Cortex of kidney (tissue), 1 donor: Measurements from ENCODE around the gene CENPM.

Experiments
- DNase-seq: peaks from one replicate; lab custom pipeline; 2025; lab: John Stamatoyannopoulos, UW

Gene CENPM

DNA sequence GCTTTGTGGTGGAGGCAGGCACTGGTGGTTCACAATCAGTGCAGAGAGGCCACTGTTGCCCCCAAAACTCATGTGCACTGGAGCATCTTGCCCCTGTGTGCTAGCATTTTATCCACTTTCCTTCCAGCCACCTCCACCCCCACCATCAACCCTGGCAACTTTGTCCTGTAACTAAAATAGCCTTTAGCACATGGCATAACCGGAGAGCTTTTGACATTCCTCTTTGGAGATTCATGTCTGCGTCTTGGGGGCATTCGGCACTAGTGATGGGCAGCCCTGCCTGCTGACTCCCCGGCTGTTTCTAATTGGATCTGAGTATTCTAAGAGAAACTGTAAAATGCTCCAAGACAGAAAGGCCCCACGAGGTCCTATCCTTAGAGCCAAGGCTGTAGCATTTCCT lies 47.8 kb downstream of the CENPM start:
- no peak for DNase-seq

DNA sequence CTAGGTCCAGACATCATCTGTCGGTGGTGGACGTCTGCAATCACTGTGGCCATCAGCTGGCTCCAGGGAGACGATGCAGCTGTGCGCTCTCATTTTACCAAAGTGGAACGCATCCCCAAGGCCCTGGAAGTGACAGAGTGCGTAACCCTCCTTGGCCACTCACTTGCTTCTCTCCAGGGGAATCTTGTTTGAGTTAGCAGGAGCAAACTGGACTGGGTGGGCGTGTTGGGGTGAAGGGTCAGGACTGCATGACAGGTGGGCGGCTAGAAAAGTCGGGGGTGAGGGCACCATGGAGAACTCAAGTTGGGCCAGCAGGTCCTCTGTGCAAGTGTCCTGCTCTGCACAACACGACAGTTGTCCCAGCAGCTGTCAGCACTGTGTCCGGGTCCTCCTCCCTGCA lies 48.3 kb downstream of the CENPM start:
- DNase-seq: no peak

DNA sequence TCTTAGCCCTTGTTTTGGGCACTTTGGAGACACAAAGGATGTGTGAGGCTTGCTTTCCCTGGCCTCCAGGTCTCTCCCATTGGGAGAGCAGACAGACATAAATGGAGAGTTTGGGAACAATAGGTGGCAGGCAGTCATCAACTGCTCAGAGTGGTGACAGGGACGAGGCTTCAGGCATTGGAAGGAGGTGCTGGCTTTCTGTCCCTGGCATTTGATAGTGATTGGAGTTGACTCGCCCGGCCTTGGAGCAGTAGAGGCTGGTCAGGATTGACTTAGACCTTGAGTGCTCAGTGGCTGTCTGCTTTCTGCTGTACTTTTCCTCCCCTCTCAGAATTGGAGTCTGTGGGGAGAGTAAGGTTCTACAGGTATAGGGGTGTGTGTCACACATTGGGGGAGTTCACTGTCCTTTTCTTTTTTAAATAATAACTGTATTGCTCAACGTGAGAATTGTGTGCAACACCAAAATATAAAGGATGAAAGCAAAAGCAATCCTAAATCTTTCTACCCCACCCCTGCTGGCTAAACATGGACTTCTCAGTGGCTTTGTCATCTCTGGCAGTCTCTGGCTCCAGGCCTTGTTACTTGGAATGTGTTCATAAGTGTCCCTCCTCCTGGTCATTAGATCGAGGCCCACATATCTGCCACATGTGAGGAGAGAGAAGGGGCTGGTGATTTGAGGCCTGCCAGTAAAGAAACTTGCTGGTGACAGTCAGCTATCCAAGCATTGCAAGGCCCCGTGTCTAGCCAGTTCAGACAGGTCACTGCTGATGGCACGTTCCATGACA lies 53.2 kb downstream of the CENPM start:
- no peak for DNase-seq

DNA sequence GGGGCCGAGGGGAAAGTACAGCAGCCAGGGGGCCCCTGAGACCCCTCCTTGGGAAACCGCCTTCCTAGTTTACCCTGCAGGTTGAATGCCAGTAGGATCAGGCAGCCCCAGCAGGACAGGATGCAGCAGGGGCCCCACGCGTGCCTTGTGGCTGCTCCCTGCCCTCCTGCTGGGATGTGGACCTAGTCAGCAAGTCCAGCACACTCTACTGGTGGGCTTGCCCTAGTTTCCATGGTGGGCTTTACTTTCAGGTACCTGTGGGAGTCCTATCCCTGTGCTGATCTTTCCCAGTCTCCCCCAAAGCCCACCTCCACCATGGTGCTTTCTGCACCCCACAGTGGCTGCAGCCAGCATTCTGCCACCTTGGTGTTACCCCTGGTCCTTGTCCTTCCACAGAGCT lies 54.2 kb downstream of the CENPM start:
- DNase-seq: no peak

DNA sequence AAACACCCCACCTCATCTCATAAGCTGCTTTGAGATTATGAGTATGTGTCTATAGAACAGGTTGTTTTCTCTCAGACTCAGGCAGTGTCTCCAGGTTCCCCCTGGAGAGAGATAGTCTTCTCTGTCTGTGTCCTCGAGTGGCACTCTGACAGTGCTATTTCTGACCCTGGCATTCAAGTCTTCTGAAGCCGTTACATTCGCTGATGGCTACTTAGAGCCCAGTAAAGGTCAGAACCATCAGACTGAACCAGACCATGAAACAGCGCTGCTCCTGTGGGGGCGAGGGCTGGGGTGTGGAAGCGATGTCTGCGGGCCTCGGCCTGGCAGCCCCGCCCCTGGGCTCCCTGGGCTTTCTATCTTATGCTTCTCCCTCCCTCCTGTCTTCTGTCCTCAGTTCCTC lies 55.5 kb downstream of the CENPM start:
- DNase-seq: no peak
